Testis (tissue), 3 donors: ENCODE measurements around the gene SHLD2. TPM values are rescaled to one million over a fixed set of nuclear protein-coding genes. Genes with fewer than 3 reads are reported as not detected.
"Not testable (repeated sequence)": the region's sequence is repeated elsewhere in the genome, so short reads cannot be mapped to it uniquely, and the experiment has no call there.

Experiments
- DNase-seq: peaks from one replicate; pipeline ENCODE4 v3.0.0-alpha.2; 2019
- H3K27ac ChIP-seq, 2 donors: fragments of 200-600 bp; sonication (generic); one replicate each; pipeline ENCODE4 v1.5.1; 2019
- H3K27me3 ChIP-seq: fragments of 200-600 bp; sonication (generic); one replicate; pipeline ENCODE4 v1.5.1; 2019
- H3K36me3 ChIP-seq: fragments of 200-600 bp; sonication (generic); one replicate; pipeline ENCODE4 v1.5.1; 2017; ENCODE audit warnings: low read depth; ENCODE audit errors: missing control alignments
- H3K4me1 ChIP-seq: fragments of 200-600 bp; sonication (generic); one replicate; pipeline ENCODE4 v1.5.1; 2019
- H3K4me3 ChIP-seq, 2 donors: fragments of 200-600 bp; sonication (generic); one replicate each; pipeline ENCODE4 v1.5.1; 2017 to 2019
- H3K9me3 ChIP-seq: fragments of 200-600 bp; sonication (generic); one replicate; pipeline ENCODE4 v1.5.1; 2017
- WGBS, 2 donors: methylation state at CpG; one replicate each; pipeline ENCODE4 v1.1.5; 2018; 5-methylcytosine and 5-hydroxymethylcytosine counted together
- intact Hi-C: fragments of 100-400 bp; cut with DNase I; formaldehyde crosslinking; loops from one replicate; pipeline ENCODE4 v1.15.1; 2023; ENCODE audit warnings: low total_unique reads
- polyA plus RNA-seq: library from polyadenylated mRNA; stranded (reverse); fragments of 350-450 nt; fragmentation: Illumina TruSeq; extraction: RNeasy Lipid Tissue Mini Kit (QIAGEN cat#74804); gene quantifications from one replicate; pipeline ENCODE4 v1.2.3, GENCODE V29; 2014; ENCODE audit warnings: low read depth, low replicate concordance; ENCODE audit not compliant: insufficient read depth
- total RNA-seq, 2 donors: library from RNA; depleted of rRNA; stranded (reverse); fragments of >200 nt; gene quantifications; one replicate each; pipeline ENCODE4 v1.2.3, GENCODE V29; 2016

Gene SHLD2
- total and polyA plus RNA-seq, 3 donors from 2014 or later: 12.9 to 19.1 (median 16.9) TPM

DNA sequence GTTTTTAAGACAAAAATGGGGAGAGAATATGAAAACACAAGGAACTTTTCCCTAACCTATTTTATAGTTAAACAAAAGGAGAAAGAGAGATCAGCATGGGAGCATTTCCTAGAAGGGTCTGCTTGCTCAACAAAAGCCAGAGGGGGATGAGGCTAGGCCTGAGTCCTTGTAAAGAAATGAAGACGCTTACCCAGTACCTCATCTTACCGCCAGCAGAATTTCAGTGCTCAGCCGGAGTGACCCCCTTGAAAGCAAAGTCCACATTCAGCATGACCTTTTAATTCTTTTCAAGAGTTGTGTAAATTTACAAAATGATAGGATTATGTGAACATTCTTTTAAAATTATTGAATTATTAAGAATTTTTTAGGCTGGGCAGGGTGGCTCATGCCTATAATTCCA is 82.6 kb downstream of the SHLD2 start:
- H3K9me3 ChIP-seq, H3K27ac ChIP-seq, H3K36me3 ChIP-seq, H3K4me3 ChIP-seq, intact Hi-C loops, DNase-seq, H3K27me3 ChIP-seq, H3K4me1 ChIP-seq: not testable (repeated sequence)
- 100% methylated on average over 2 to 3 of the region's 3 CpGs for WGBS, 2 donors

DNA sequence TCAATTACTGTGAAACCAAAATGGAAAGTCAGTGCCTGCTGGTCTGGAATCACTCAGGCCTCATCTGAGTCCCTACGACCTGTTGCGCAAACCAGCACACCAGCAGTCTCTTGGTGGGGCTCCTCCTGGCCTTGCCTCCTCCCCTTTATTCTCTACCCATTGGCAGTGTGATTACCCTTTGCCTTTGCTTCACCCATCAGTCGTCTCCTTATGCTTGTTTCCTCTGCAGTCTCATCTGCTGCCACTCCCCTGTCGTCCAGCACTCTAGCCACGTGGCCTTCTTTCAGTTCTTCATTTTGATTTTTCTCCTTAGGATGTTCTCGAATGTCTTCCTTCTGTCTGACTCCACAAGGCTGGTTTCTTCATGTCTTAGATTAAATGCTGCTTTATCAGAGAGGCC is 89.4 kb downstream of the SHLD2 start:
- H3K36me3 ChIP-seq, H3K27ac ChIP-seq: not testable (repeated sequence)
- 82 to 86% methylated on average over 6 of the region's 6 CpGs for WGBS, 2 donors

DNA sequence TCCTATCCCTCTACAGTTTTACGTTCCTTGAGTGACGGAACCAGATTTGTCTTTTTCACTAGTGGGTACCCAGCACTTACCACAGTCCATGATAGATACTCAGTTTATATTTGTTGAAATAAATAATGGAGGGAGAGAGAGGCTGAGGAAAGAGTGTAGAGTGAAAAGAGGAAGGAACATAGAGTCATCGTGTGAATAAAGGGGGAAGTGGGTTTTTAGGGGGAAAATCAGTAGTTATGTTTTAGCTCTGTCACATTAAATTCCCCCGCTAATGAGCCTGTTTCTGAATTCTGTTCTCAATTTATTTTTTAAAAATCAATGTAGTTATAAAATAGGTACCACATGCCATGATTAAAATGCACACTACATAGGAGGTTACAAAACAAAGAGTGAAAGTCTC is 91.0 kb downstream of the SHLD2 start:
- H3K4me1 ChIP-seq, intact Hi-C loops, H3K27me3 ChIP-seq, H3K4me3 ChIP-seq, H3K36me3 ChIP-seq, DNase-seq, H3K9me3 ChIP-seq, H3K27ac ChIP-seq: not testable (repeated sequence)
- 93% methylated on average over 3 to 4 of the region's 4 CpGs for whole genome bisulfite sequencing, 2 donors

More for the DNA sequence above, 89.4 kb downstream of the SHLD2 start:
- H3K4me3 ChIP-seq, DNase-seq, H3K4me1 ChIP-seq, H3K9me3 ChIP-seq, H3K27me3 ChIP-seq, intact Hi-C loops: not testable (repeated sequence)

DNA sequence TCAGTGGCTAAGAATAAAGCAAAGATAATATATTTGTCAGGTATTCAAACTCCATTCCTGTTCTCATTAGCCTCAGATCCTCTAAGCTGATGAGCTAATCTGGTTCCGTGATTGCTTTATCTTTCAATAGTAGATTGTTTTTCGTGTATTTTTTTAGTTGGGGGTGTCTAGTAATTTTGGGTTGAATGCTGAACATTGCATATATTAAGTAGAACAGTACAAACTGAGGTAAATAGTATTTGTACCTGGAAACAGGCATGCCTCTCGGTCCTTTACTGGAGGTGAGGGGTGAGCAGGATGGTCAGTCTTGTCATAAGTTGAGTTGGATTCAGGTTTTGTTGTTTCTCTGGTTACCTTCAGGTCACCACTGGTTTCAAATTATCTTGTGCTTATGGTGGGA is 92.6 kb downstream of the SHLD2 start:
- intact Hi-C loops, H3K27ac ChIP-seq, H3K27me3 ChIP-seq, H3K4me1 ChIP-seq, H3K9me3 ChIP-seq, H3K36me3 ChIP-seq, DNase-seq, H3K4me3 ChIP-seq: not testable (repeated sequence)
- WGBS, 2 donors: 76 to 80% methylated on average over 3 of the region's 3 CpGs

DNA sequence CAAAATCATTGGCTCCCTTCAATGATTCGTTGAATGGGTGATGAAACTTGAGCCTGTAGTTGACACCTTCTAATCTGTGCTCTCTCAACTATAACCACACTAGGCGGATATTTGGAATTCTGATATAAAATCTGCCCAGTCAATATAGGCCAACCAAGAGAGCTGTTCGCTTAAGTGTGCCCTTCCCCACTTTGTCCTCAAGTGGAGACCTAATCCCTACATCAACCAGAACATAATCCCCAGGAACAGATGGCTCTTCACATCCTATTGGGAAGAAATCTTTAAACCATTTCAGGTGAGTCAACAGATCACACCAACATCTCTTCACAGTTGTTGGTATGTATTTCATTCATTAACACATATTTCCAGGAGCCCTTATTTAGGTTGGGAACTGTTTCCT is 96.8 kb downstream of the SHLD2 start:
- DNase-seq, H3K4me1 ChIP-seq, H3K27me3 ChIP-seq, H3K9me3 ChIP-seq, H3K36me3 ChIP-seq, H3K27ac ChIP-seq, H3K4me3 ChIP-seq, intact Hi-C loops: not testable (repeated sequence)
- WGBS, 2 donors: 89 to 95% methylated on average over 3 of the region's 3 CpGs

DNA sequence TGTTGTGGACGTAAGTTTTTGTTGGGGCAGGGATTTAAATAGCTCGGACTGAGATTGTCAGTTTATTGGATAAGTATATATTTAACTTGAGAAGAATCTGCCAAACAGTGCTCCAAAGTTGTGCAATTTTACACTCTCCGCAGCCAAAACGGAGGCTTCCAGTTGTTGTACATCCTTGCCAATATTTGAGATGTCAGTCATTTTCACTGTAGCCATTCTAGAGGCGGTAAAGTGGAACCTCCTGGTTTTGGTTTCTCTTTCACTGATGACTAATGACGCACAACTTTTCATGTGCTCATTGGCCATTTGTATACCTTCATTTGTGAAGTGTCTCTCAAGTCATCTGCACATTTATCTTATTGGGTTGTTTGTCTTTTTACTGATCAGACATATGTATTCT is 105.9 kb downstream of the SHLD2 start:
- 81 to 87% methylated on average over 6 of the region's 6 CpGs for WGBS, 2 donors
- H3K9me3 ChIP-seq, H3K4me3 ChIP-seq, H3K27ac ChIP-seq, H3K27me3 ChIP-seq, H3K4me1 ChIP-seq, H3K36me3 ChIP-seq, DNase-seq, intact Hi-C loops: not testable (repeated sequence)

DNA sequence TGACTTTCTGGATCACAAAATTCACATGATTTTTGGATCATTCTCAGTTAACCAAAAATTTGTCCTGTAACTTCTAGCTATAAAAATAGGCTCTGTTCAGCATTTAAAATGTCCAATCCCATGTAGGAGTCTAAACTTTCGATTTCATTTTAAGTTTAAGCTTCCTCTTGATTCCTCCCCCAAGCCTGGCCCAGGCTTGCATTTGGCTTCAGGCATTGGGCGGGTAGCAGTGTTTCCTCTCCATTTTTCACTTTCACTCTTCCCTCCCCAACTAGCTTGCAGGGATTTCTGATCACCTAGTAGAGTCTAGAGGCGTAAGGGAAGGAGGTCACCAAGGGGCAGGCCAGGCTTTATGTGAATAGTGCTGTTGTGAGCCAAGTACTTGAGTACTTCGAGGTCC is 109.8 kb downstream of the SHLD2 start:
- H3K4me1 ChIP-seq, H3K36me3 ChIP-seq, H3K4me3 ChIP-seq, DNase-seq, H3K27ac ChIP-seq, intact Hi-C loops, H3K9me3 ChIP-seq, H3K27me3 ChIP-seq: not testable (repeated sequence)
- 17 to 32% methylated on average over 2 to 3 of the region's 4 CpGs for WGBS, 2 donors

DNA sequence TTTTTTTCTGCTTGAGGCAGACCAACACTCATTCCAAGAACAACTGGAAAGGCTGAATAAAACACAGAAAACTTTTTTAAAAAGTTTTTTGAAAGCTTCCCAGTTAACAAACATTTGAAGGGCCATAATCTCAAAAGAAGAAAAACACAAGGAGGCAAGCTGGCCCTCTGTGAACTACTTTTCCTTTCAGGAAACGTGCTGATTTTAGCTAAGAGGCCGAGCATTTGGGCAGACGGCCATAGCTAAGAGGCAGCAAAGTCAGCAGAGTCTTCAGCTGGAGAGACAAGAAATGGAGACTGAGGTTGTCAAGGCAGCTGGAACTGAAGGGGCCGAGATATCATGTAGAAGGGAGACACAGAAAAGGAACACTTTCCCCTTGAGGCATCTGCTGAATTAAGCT is 111.9 kb downstream of the SHLD2 start:
- H3K36me3 ChIP-seq, H3K27me3 ChIP-seq, H3K4me1 ChIP-seq, H3K4me3 ChIP-seq, DNase-seq, H3K9me3 ChIP-seq, intact Hi-C loops: not testable (repeated sequence)
- 41 to 58% methylated on average over 4 of the region's 4 CpGs for WGBS, 2 donors
- peak overlapping the region in 1 of 2 donors; percentile 29 for H3K27ac ChIP-seq

DNA sequence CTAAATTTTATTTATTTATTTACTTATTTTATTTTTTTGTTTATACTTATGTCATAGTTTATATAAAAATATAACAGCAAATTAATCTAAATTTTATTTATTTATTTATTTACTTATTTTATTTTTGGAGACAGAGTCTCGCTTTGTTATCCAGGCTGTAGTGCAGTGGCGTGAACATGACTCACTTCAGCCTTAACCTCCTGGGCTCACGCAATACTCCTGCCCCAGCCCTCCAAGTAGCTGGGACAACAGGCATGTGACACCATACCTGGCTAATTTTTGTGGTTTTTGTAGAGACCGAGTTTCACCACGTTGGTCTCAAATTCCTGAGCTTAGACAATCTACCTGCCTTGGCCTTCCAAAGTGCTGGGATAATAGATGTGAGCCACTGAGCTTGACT is 115.3 kb downstream of the SHLD2 start:
- H3K9me3 ChIP-seq, H3K4me3 ChIP-seq, intact Hi-C loops, H3K27me3 ChIP-seq, H3K4me1 ChIP-seq, DNase-seq, H3K36me3 ChIP-seq, H3K27ac ChIP-seq: not testable (repeated sequence)
- 92 to 96% methylated on average over 5 of the region's 5 CpGs for WGBS, 2 donors

DNA sequence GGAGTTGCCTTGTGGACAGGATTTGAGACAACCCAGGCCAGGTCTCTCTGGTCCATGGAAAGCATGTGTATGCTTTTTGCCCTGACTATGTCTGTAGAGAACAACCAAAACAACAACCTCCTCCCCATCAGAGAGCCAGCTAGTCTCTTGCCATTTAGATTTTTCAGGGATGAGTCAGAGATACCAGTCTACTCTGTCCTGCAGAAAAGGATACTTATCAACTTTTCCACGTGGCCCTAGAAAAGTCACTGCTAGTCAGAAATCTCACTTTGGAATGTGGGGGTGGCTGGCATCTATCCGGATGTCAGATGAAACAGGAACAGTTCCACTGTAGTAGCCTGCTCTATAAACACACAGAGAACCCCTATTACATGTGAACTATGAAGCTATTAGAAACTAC is 116.8 kb downstream of the SHLD2 start:
- H3K27ac ChIP-seq, intact Hi-C loops, H3K4me3 ChIP-seq, H3K27me3 ChIP-seq, H3K9me3 ChIP-seq, H3K4me1 ChIP-seq, H3K36me3 ChIP-seq: not testable (repeated sequence)
- 45 to 47% methylated on average over 2 of the region's 2 CpGs for WGBS, 2 donors
- peak; percentile 42 for DNase-seq

DNA sequence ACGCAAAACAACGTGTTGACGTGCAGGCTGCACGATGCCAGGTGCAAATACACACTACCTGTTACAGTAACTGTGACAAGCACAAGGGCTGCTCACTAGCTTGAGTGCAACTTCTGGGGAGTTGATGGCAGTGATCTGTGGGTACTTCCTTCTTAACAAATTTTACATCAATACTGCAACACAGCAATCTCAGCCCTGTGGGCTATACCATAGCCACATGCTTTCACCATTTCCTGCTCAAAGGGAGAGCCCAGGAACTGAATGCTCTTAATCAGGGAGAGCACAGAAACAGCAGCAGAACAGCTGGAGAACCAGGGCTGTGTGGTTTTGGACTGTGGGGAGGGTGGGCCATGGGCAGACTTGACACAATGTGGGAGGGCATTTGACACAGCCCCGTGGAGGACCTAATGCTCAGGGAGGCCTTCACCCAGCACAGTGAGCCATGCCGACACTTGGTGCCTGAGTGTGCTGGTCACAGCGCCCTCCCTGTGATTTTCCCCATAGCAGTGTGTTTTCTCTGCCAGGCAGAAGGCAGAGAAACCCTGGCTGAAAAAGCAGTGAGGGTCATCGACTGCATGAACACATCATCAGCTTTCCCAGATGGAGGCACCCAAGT is 118.3 kb downstream of the SHLD2 start:
- H3K9me3 ChIP-seq, H3K27ac ChIP-seq, intact Hi-C loops, H3K36me3 ChIP-seq, H3K27me3 ChIP-seq, DNase-seq, H3K4me3 ChIP-seq, H3K4me1 ChIP-seq: not testable (repeated sequence)
- WGBS, 2 donors: 77 to 100% methylated on average over 2 to 5 of the region's 8 CpGs

DNA sequence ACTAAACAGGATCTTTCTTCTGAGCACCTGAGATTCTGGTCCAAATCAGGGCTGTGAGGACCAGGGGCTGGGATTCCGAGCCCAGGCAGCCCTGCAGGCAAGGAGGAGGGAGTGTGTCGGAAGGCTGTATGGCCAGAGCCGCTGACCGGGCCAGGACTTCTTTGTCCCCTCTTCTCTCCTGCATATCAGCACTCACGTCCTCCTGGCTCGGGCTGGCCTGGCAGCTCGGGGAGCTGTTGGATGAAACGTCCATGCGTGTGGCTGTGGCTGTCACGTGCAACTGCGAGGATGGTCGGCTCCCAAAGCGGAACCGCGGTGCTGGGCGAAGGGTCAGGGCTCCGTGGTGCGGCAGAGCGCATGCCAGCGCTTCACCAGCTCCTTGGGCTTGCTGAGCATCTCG is 118.8 kb downstream of the SHLD2 start:
- H3K4me3 ChIP-seq, DNase-seq, H3K4me1 ChIP-seq, intact Hi-C loops, H3K9me3 ChIP-seq, H3K36me3 ChIP-seq, H3K27me3 ChIP-seq, H3K27ac ChIP-seq: not testable (repeated sequence)
- WGBS, 2 donors: 60 to 81% methylated on average over 9 to 21 of the region's 21 CpGs

DNA sequence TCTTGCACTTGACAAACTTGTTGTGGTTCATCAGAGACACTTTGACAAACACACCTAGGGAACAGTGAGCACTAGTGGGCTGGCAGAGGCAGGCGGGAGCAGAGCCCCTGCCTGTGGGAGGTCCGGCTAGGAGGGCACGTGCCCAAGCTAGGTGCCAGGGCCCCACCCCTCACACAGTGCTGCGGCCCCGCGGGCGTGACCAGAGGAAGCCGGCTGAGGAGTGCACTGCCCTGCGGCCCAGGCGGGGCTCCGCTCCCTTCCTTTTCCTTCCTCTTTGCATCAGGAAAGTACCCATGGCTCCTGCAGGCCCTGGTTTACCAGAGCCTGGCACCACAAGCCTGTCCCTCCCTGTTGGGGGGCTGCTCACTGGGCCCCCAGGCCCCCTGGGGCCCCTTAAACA is 121.1 kb downstream of the SHLD2 start:
- DNase-seq, H3K4me3 ChIP-seq, H3K4me1 ChIP-seq, H3K36me3 ChIP-seq, H3K9me3 ChIP-seq, intact Hi-C loops, H3K27me3 ChIP-seq, H3K27ac ChIP-seq: not testable (repeated sequence)
- WGBS, 2 donors: 71 to 82% methylated on average over 10 to 11 of the region's 11 CpGs
